HCT116 (cell line): Measurements from ENCODE around the gene TSPAN7. TPM values are rescaled to one million over a fixed set of nuclear protein-coding genes. Genes with fewer than 3 reads are reported as not detected.
A peak's percentile ranks its signal among the peaks of the same experiment; 100 is the strongest.

Experiments
- ATAC-seq: fragments of 200-7000 bp; cut with Tn5 transposase; 2 replicates; pipeline ENCODE4 v1.9.1; 2020; ENCODE audit warnings: mild to moderate bottlenecking, moderate library complexity
- BruUV-seq: library from RNA; stranded (reverse); fragments of 400-500 nt; replicated peaks from 2 replicates; lab custom pipeline; 2021; lab: Mats Ljungman, UMichigan
- CTCF ChIA-PET: fragments of 300-600 bp; sonication (Branson Sonifier 250); formaldehyde crosslinking; loops from one replicate; lab custom pipeline; 2021; ENCODE audit warnings: antibody characterized with exemption; lab: Charles Lee
- POLR2A ChIA-PET: fragments of 300-600, 350-600 bp; sonication (Branson Sonifier 250); formaldehyde crosslinking; loops from one replicate; lab custom pipeline; 2021; ENCODE audit warnings: antibody characterized with exemption; lab: Charles Lee
- RAD21 ChIA-PET, 2 experiments: fragments of 300-600 bp; sonication (Branson Sonifier 250); formaldehyde crosslinking; loops; one replicate each; lab custom pipeline; 2023; ENCODE audit warnings: low total read pairs in 2 of 2; ENCODE audit not compliant: uncharacterized antibody in 2 of 2, unreplicated experiment in 2 of 2, low non-redundant PET in 1 of 2; lab: Charles Lee
- DNase-seq: peaks from one replicate; pipeline ENCODE4 v3.0.0-alpha.2; 2010; ENCODE audit warnings: low read depth, low spot score
- H2AFZ ChIP-seq: fragments of 200-600 bp; shearing (Covaris generic), sonication (generic); 2 replicates; pipeline ENCODE4 v1.6.1; 2017; ENCODE audit warnings: low read depth, mixed run types, mixed read lengths, antibody characterized with exemption, low read length; ENCODE audit not compliant: poor library complexity, severe bottlenecking
- H3K27ac ChIP-seq: 2 replicates; pipeline ENCODE4 v1.5.1; 2012; ENCODE audit warnings: low read depth, low read length
- H3K27me3 ChIP-seq: fragments of 200-600 bp; sonication (generic); 2 replicates; pipeline ENCODE4 v1.6.1; 2016; ENCODE audit warnings: mixed run types, low read length, mixed read lengths; ENCODE audit not compliant: insufficient read depth
- H3K36me3 ChIP-seq, 2 experiments: fragments of 200-500 bp in 1 of 2; fragments of 200-600 bp in 1 of 2; sonication (Bioruptor generic) in 1 of 2; sonication (generic) in 1 of 2; 2 replicates each; pipeline versions ENCODE4 v1.5.1 to v1.6.1; 2014 to 2016; ENCODE audit warnings: low read length in 2 of 2, inconsistent platforms in 1 of 2, mixed read lengths in 1 of 2, mixed run types in 1 of 2; ENCODE audit not compliant: insufficient read depth in 2 of 2, control insufficient read depth in 1 of 2
- H3K4me1 ChIP-seq, 2 experiments: fragments of 200-600 bp in 1 of 2; sonication (generic) in 1 of 2; 2 replicates each; pipeline versions ENCODE4 v1.5.1 to v1.6.1; 2012 to 2017; ENCODE audit warnings: low read length in 2 of 2, inconsistent platforms in 1 of 2, mild to moderate bottlenecking in 1 of 2, mixed read lengths in 1 of 2, mixed run types in 1 of 2, moderate library complexity in 1 of 2; ENCODE audit not compliant: insufficient read depth in 2 of 2, control insufficient read depth in 1 of 2
- H3K4me2 ChIP-seq: fragments of 200-600 bp; sonication (generic); 2 replicates; pipeline ENCODE4 v1.6.1; 2017; ENCODE audit warnings: mixed run types, low read length, mixed read lengths
- H3K4me3 ChIP-seq, 2 experiments: fragments of 200-600 bp in 1 of 2; sonication (generic) in 1 of 2; replicated peaks in 1 of 2; 2 replicates each; pipeline ENCODE4 v1.5.1; 2011 to 2016; ENCODE audit warnings: low read length in 2 of 2, control low read depth in 1 of 2, low read depth in 1 of 2, mild to moderate bottlenecking in 1 of 2, mixed read lengths in 1 of 2, mixed run types in 1 of 2
- H3K79me2 ChIP-seq: fragments of 200-600 bp; sonication (generic); 2 replicates; pipeline ENCODE4 v1.6.1; 2017; ENCODE audit warnings: mild to moderate bottlenecking, mixed run types, low read length, moderate library complexity, mixed read lengths; ENCODE audit not compliant: insufficient read depth
- H3K9ac ChIP-seq: fragments of 200-600 bp; sonication (generic); 2 replicates; pipeline ENCODE4 v1.6.1; 2016; ENCODE audit warnings: low read length, mixed read lengths
- H3K9me2 ChIP-seq: fragments of 200-600 bp; sonication (generic), shearing (Covaris generic); 2 replicates; pipeline ENCODE4 v1.6.1; 2017; ENCODE audit warnings: mixed run types, mild to moderate bottlenecking, moderate library complexity; ENCODE audit not compliant: insufficient read depth
- H3K9me3 ChIP-seq, 2 experiments: fragments of 200-500 bp in 1 of 2; fragments of 200-600 bp in 1 of 2; sonication (Bioruptor generic) in 1 of 2; sonication (generic) in 1 of 2; 2 replicates each; pipeline ENCODE4 v1.6.1; 2014 to 2017; ENCODE audit warnings: low read length in 2 of 2, mixed read lengths in 2 of 2, inconsistent platforms in 1 of 2, low read depth in 1 of 2, mild to moderate bottlenecking in 1 of 2, mixed run types in 1 of 2, moderate library complexity in 1 of 2; ENCODE audit not compliant: control insufficient read depth in 1 of 2, insufficient read depth in 1 of 2
- H4K20me1 ChIP-seq: fragments of 200-600 bp; sonication (generic), shearing (Covaris generic); 2 replicates; pipeline ENCODE4 v1.6.1; 2017; ENCODE audit warnings: mixed run types, mild to moderate bottlenecking, moderate library complexity; ENCODE audit not compliant: insufficient read depth
- CBX3 ChIP-seq: IDR thresholded peaks from 2 replicates; pipeline ENCODE4 v1.6.1; 2012; ENCODE audit warnings: low read depth
- CEBPB ChIP-seq: IDR thresholded peaks from 2 replicates; pipeline ENCODE4 v1.6.1; 2012; ENCODE audit warnings: low read depth
- EZH2phosphoT487 ChIP-seq: fragments of 200-600 bp; IDR thresholded peaks from 2 replicates; pipeline ENCODE4 v1.6.1; 2018; ENCODE audit warnings: antibody characterized with exemption, borderline replicate concordance
- JUND ChIP-seq: IDR thresholded peaks from 2 replicates; pipeline ENCODE4 v1.6.1; 2012
- RAD21 ChIP-seq: IDR thresholded peaks from 2 replicates; pipeline ENCODE4 v1.6.1; 2012; ENCODE audit warnings: low read depth, mild to moderate bottlenecking
- REST ChIP-seq: IDR thresholded peaks from 2 replicates; pipeline ENCODE4 v1.6.1; 2012; ENCODE audit warnings: low read depth
- SIN3A ChIP-seq: IDR thresholded peaks from 2 replicates; pipeline ENCODE4 v1.6.1; 2012; ENCODE audit warnings: low read depth
- SP1 ChIP-seq: IDR thresholded peaks from 2 replicates; pipeline ENCODE4 v1.6.1; 2012; ENCODE audit warnings: low read depth
- TCF7L2 ChIP-seq: IDR thresholded peaks from 2 replicates; pipeline ENCODE4 v1.7.0; 2011; ENCODE audit warnings: borderline replicate concordance, inconsistent platforms; ENCODE audit not compliant: insufficient read depth, insufficient read length; ENCODE audit errors: extremely low read depth
- YY1 ChIP-seq: IDR thresholded peaks from 2 replicates; pipeline ENCODE4 v1.6.1; 2011; ENCODE audit warnings: low read length, low read depth, moderate library complexity, mild to moderate bottlenecking; ENCODE audit not compliant: insufficient replicate concordance; ENCODE audit errors: extremely low read depth
- ZFX ChIP-seq: fragments of 450-650 bp; IDR thresholded peaks from 2 replicates; pipeline ENCODE4 v1.6.1; 2017
- intact Hi-C: fragments of 100-400 bp; cut with micrococcal nuclease; formaldehyde crosslinking; loops from 2 replicates; pipeline ENCODE4 v1.10.0; 2022
- total RNA-seq: library from RNA; stranded (reverse); gene quantifications from one replicate; pipeline ENCODE4 v1.2.1, GENCODE V29; 2021; ENCODE audit not compliant: unreplicated experiment
- TF ChIP-seq, protein P1 (sequence below): IDR thresholded peaks from 2 replicates; pipeline ENCODE4 v1.6.1; 2011; ENCODE audit warnings: mild to moderate bottlenecking, low read length, moderate library complexity; ENCODE audit not compliant: insufficient replicate concordance; ENCODE audit errors: extremely low read depth
- TF ChIP-seq, protein P2 (sequence below), 3 experiments: fragments of 200-600 bp in 1 of 3; sonication (generic) in 1 of 3; IDR thresholded peaks in 2 of 3; conservative IDR thresholded peaks in 1 of 3; 2 replicates each; pipeline ENCODE4 v1.5.1; 2012 to 2017; ENCODE audit warnings: low read depth in 2 of 3, low read length in 2 of 3, antibody characterized with exemption in 1 of 3, borderline replicate concordance in 1 of 3, control low read depth in 1 of 3, mild to moderate bottlenecking in 1 of 3, mixed read lengths in 1 of 3, mixed run types in 1 of 3, moderate library complexity in 1 of 3; ENCODE audit not compliant: insufficient read depth in 1 of 3

Gene TSPAN7
- total RNA-seq, 1 experiment from 2014 or later: 2.9 TPM

DNA sequence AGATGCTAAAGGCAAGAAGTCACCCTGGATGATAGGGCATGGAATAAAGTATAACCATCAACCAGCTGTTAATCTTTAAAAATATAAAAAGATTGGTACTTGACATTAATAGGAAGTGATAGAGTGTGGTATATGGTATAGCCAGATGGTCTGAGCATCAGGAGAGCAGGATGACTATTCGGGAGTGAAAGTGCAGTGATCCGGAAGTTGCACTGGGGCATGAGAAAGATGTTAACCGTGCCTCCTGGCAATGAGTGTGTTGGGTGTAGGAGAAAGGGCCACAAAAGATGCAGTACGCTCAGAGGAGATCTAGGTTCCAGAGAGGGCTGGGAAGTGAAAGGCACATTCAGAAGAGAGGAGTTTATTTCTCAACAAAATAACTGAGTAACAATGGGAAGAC is 65.0 kb downstream of the TSPAN7 start:
- Histone ChIP-seq H3K9me3 (no peaks in the 10 kb centered on the region), H3K27me3 (no peaks in the 10 kb centered on the region), H3K27ac (no peak overlapping the region), H3K36me3 (no peaks in the 10 kb centered on the region), H4K20me1 (no peaks in the 10 kb centered on the region), H3K9me2 (no peaks in the 10 kb centered on the region)
- intact Hi-C loops: no loop called here
- BruUV-seq: no TSS peak
- RAD21 ChIA-PET: no interaction called here
- no peak for TF ChIP-seq TCF7L2
- TF ChIP-seq YY1: no peak
- no peak for TF ChIP-seq RAD21
- no peak for TF ChIP-seq CBX3
- TF ChIP-seq, protein P1, sequence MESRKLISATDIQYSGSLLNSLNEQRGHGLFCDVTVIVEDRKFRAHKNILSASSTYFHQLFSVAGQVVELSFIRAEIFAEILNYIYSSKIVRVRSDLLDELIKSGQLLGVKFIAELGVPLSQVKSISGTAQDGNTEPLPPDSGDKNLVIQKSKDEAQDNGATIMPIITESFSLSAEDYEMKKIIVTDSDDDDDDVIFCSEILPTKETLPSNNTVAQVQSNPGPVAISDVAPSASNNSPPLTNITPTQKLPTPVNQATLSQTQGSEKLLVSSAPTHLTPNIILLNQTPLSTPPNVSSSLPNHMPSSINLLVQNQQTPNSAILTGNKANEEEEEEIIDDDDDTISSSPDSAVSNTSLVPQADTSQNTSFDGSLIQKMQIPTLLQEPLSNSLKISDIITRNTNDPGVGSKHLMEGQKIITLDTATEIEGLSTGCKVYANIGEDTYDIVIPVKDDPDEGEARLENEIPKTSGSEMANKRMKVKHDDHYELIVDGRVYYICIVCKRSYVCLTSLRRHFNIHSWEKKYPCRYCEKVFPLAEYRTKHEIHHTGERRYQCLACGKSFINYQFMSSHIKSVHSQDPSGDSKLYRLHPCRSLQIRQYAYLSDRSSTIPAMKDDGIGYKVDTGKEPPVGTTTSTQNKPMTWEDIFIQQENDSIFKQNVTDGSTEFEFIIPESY: no peak
- no peak for TF ChIP-seq EZH2phosphoT487
- TF ChIP-seq ZFX: no peak
- TF ChIP-seq, all 23 proteins: peak for 0
- DNase-seq (no peak), ATAC-seq (no peak)
- no peak overlapping the region for H2AFZ ChIP-seq
- H3K9ac ChIP-seq: no peak overlapping the region
- CTCF ChIA-PET: no interaction called here
- H3K79me2 ChIP-seq: no peaks in the 10 kb centered on the region
- POLR2A ChIA-PET: no interaction called here
- no peak overlapping the region for H3K4me2 ChIP-seq
- H3K4me1 ChIP-seq: no peaks in the 10 kb centered on the region
- no peak overlapping the region for H3K4me3 ChIP-seq

DNA sequence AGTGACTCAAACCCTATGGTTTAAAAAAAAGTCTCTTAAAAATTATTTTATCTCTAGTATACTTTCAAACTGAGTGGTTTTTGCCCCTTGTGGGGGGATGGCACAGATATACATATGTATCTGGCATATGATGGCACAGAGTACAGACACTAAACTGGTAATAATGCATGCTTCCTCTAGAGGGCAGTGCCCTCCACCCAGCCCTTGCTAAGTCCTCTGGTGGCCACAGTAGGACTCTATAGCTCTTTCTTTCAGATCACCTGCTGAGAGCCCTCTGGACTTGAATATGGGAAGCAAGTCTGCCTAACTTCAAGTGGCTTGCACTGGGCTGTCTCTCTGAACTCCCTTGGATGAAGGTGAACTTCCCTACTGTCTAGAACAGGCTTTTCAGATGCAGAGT is 66.3 kb downstream of the TSPAN7 start:
- H3K27me3 ChIP-seq: no peaks in the 10 kb centered on the region
- no peak overlapping the region for H3K4me3 ChIP-seq
- DNase-seq: peak; percentile 22
- H2AFZ ChIP-seq: no peak overlapping the region
- H3K27ac ChIP-seq: no peak overlapping the region
- ChIA-PET RAD21 (no interaction called here), CTCF (interaction anchor here (1.4 kb wide), 1 partner anchor 9 kb away, joined by 3 read pairs; no protein-coding TSS in a partner anchor), POLR2A (no interaction called here)
- intact Hi-C loops: no loop called here
- H3K9me2 ChIP-seq: no peaks in the 10 kb centered on the region
- peak; percentile 95 for ATAC-seq
- H3K4me2 ChIP-seq: no peak overlapping the region
- H3K79me2 ChIP-seq: no peaks in the 10 kb centered on the region
- BruUV-seq: no TSS peak
- no peaks in the 10 kb centered on the region for H3K9me3 ChIP-seq
- no peaks in the 10 kb centered on the region for H3K36me3 ChIP-seq
- no peak overlapping the region for H3K9ac ChIP-seq
- H3K4me1 ChIP-seq: no peaks in the 10 kb centered on the region
- no peaks in the 10 kb centered on the region for H4K20me1 ChIP-seq
- TF ChIP-seq CEBPB: no peak
- TF ChIP-seq SIN3A: no peak
- TF ChIP-seq JUND: no peak
- no peak for TF ChIP-seq SP1
- TF ChIP-seq ZFX: no peak
- no peak for TF ChIP-seq REST
- TF ChIP-seq, protein P2, sequence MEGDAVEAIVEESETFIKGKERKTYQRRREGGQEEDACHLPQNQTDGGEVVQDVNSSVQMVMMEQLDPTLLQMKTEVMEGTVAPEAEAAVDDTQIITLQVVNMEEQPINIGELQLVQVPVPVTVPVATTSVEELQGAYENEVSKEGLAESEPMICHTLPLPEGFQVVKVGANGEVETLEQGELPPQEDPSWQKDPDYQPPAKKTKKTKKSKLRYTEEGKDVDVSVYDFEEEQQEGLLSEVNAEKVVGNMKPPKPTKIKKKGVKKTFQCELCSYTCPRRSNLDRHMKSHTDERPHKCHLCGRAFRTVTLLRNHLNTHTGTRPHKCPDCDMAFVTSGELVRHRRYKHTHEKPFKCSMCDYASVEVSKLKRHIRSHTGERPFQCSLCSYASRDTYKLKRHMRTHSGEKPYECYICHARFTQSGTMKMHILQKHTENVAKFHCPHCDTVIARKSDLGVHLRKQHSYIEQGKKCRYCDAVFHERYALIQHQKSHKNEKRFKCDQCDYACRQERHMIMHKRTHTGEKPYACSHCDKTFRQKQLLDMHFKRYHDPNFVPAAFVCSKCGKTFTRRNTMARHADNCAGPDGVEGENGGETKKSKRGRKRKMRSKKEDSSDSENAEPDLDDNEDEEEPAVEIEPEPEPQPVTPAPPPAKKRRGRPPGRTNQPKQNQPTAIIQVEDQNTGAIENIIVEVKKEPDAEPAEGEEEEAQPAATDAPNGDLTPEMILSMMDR (IDR thresholded peaks at IDR 0.05 in 2 of 3, conservative IDR thresholded peaks at IDR 0.05 in 1 of 3; ENCODE audit: borderline replicate concordance in 1 of 3, insufficient read depth in 1 of 3, low read depth in 2 of 3, low read length in 2 of 3): peak; percentile 68 to 78 (median 69)
